ENCODE results near the gene PDE6C.

- TF ChIP-seq POLR2A (IDR thresholded peaks at IDR 0.05) = no peak
- no peak for TF ChIP-seq CTCF (IDR thresholded peaks at IDR 0.05)
Measured at GRCh38 chr10:93629647-93630305, 17.4 kb downstream of the PDE6C start.
